ENCODE results near the gene FZD4. TPM values are rescaled to one million over a fixed set of nuclear protein-coding genes. Genes with fewer than 3 reads are reported as not detected.

The FZD4 gene
- total RNA-seq, 4 donors from 2014 or later: 23.7 to 42.3 (median 31.8) TPM

DNA sequence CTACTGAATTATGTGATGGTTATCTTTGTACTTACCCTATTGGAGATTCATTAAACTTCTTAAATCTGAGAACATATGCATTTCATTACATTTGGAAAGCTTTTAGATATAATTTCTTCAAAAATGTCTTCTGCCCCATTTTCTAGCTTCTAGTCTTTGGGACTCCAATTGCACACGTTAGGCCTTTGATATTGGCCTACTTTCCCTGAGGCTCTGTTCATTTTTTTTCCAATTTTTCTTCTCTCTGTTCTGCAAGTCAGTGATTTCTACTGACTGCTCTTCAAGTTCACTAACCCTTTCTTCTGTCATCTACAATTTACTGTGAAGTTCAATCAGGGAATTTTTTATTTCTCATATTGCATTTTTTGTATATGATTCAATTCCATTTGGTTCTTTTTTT is 43.0 kb downstream of the FZD4 start:
- intact Hi-C loops (cut with DNase I): no loop called here
- no peak overlapping the region for H3K27ac ChIP-seq (replicated peaks in 1 of 4)
- no peaks in the 10 kb centered on the region for H3K27me3 ChIP-seq
- no peaks in the 10 kb centered on the region for H3K36me3 ChIP-seq
- 30% methylated on average over 1 of the region's 1 CpG for WGBS
- no peak overlapping the region for H3K4me3 ChIP-seq
- TF ChIP-seq, protein P1, sequence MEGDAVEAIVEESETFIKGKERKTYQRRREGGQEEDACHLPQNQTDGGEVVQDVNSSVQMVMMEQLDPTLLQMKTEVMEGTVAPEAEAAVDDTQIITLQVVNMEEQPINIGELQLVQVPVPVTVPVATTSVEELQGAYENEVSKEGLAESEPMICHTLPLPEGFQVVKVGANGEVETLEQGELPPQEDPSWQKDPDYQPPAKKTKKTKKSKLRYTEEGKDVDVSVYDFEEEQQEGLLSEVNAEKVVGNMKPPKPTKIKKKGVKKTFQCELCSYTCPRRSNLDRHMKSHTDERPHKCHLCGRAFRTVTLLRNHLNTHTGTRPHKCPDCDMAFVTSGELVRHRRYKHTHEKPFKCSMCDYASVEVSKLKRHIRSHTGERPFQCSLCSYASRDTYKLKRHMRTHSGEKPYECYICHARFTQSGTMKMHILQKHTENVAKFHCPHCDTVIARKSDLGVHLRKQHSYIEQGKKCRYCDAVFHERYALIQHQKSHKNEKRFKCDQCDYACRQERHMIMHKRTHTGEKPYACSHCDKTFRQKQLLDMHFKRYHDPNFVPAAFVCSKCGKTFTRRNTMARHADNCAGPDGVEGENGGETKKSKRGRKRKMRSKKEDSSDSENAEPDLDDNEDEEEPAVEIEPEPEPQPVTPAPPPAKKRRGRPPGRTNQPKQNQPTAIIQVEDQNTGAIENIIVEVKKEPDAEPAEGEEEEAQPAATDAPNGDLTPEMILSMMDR (IDR thresholded peaks at IDR 0.05): no peak
- TF ChIP-seq POLR2A (IDR thresholded peaks at IDR 0.05; ENCODE audit: low read depth) (no peak), POLR2AphosphoS5 (IDR thresholded peaks at IDR 0.05) (no peak), EP300 (IDR thresholded peaks at IDR 0.05) (no peak)
- DNase-seq (ENCODE audit: extremely low spot score): no peak
- no peaks in the 10 kb centered on the region for H3K9me3 ChIP-seq
- peaks cover 8 to 15% (median 11%) of the 10 kb centered on the region in 4 donors for H3K4me1 ChIP-seq

DNA sequence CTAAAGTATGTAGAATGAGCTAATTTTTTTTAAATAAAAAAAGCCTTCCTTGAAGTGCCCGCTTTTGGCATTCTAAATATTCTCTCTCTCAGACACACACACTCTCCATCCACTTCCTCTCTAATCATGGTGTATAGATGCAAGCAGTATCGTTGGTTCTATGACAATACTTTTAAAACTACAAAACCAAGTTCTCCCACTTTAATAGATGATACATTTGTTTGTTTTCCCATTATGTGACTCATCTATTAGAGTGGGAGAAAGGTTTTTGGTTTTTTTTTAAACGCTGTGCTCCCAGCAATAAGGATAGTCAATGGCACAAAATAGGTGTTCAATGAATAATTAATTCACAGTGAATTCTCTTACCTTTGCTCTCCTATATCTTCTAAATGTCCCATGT is 44.6 kb downstream of the FZD4 start:
- Histone ChIP-seq H3K27ac (replicated peaks in 1 of 4) (no peak overlapping the region), H3K36me3 (no peaks in the 10 kb centered on the region), H3K27me3 (no peaks in the 10 kb centered on the region), H3K4me1 (peaks cover 0 to 1% (median 0%) of the 10 kb centered on the region in 4 donors), H3K4me3 (no peak overlapping the region), H3K9me3 (no peaks in the 10 kb centered on the region)
- intact Hi-C loops (cut with DNase I): no loop called here
- no peak for TF ChIP-seq EP300 (IDR thresholded peaks at IDR 0.05)
- no peak for TF ChIP-seq POLR2AphosphoS5 (IDR thresholded peaks at IDR 0.05)
- TF ChIP-seq POLR2A (IDR thresholded peaks at IDR 0.05; ENCODE audit: low read depth): no peak
- TF ChIP-seq, protein P1 (IDR thresholded peaks at IDR 0.05): no peak
- 92% methylated on average over 3 of the region's 3 CpGs for WGBS
- DNase-seq (ENCODE audit: extremely low spot score): no peak

DNA sequence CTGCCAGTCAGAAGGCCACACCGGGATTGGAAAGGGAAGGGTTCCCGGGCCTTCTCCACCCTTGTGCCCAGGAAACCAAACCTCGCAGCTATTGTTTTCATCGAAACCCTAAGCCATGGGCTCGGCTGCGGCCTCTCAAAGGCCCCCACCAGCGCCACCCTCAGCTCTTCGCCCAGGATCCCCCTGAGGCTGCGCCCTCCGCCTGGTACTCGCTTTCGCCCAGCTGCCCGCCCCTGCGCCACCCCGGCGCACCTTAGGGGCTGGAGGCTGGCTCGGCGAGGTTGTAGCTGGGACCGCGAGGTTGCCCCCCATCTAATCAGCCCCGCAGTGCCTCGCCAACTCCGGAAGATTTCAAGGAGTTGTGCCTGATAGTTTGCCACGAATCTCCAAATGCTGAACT is 49.0 kb downstream of the FZD4 start:
- H3K27me3 ChIP-seq: no peaks in the 10 kb centered on the region
- H3K4me3 ChIP-seq: no peak overlapping the region

DNA sequence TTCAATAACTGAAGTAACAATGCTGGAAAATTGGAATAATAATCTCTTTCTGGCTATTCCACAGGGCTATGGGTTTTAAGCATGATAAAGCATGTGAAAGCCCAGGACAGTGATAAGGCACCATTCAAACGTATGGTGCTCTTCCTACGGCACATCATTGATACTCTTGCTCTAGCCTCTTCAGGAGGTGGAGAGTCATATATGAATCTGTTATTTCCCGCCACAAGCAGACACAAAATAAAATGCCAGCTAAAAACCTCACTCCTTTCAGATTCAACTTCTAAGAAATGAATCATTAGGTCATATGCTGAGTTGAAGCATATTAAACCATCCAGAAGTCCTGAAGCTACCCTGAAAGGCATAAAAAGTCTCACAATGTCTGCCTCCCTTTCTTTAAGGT is 49.9 kb downstream of the FZD4 start:
- TF ChIP-seq, protein P1 (IDR thresholded peaks at IDR 0.05): no peak
- TF ChIP-seq POLR2A (IDR thresholded peaks at IDR 0.05; ENCODE audit: low read depth) (no peak), POLR2AphosphoS5 (IDR thresholded peaks at IDR 0.05) (no peak), EP300 (IDR thresholded peaks at IDR 0.05) (no peak)
- H3K36me3 ChIP-seq: no peaks in the 10 kb centered on the region
- intact Hi-C loops (cut with DNase I): no loop called here
- no peak for DNase-seq (ENCODE audit: extremely low spot score)
- no peaks in the 10 kb centered on the region for H3K27me3 ChIP-seq
- H3K27ac ChIP-seq (replicated peaks in 1 of 4): no peak overlapping the region
- WGBS: 96% methylated on average over 3 of the region's 3 CpGs
- no peak overlapping the region for H3K4me3 ChIP-seq
- H3K4me1 ChIP-seq: no peaks in the 10 kb centered on the region
- no peaks in the 10 kb centered on the region for H3K9me3 ChIP-seq

More for the DNA sequence above, 49.0 kb downstream of the FZD4 start:
- Histone ChIP-seq H3K36me3 (no peaks in the 10 kb centered on the region), H3K4me1 (no peaks in the 10 kb centered on the region), H3K27ac (replicated peaks in 1 of 4) (no peak overlapping the region), H3K9me3 (no peaks in the 10 kb centered on the region)
- DNase-seq (ENCODE audit: extremely low spot score): no peak
- intact Hi-C loops (cut with DNase I): no loop called here
- 89% methylated on average over 24 of the region's 24 CpGs for WGBS
- TF ChIP-seq POLR2A (IDR thresholded peaks at IDR 0.05; ENCODE audit: low read depth): no peak
- TF ChIP-seq, protein P1 (IDR thresholded peaks at IDR 0.05): no peak
- TF ChIP-seq POLR2AphosphoS5 (IDR thresholded peaks at IDR 0.05): no peak
- no peak for TF ChIP-seq EP300 (IDR thresholded peaks at IDR 0.05)

DNA sequence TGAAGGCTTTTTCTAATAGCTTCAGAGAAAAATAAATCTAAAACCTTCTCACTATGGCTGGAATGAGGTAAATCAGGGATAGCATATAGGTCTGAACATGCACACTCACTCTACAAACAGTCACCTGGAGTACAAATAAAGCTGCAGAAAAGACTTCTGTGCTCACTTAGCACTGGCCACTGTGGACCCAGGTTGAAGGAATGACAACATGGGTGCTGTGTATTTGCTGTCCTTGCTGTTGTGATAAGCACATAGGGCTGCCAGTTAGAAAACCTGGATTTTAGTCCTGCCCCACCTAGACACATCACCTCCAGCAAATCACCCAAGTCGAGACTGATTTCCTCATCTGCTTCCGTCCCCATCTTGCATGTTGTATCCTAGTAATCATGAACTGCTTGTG is 51.2 kb downstream of the FZD4 start:
- no peak overlapping the region for H3K27ac ChIP-seq (replicated peaks in 1 of 4)
- H3K4me3 ChIP-seq: no peak overlapping the region
- H3K4me1 ChIP-seq: no peaks in the 10 kb centered on the region
- no peaks in the 10 kb centered on the region for H3K9me3 ChIP-seq
- no peaks in the 10 kb centered on the region for H3K36me3 ChIP-seq
- TF ChIP-seq EP300 (IDR thresholded peaks at IDR 0.05) (no peak), POLR2AphosphoS5 (IDR thresholded peaks at IDR 0.05) (no peak), POLR2A (IDR thresholded peaks at IDR 0.05; ENCODE audit: low read depth) (no peak)
- TF ChIP-seq, protein P1 (IDR thresholded peaks at IDR 0.05): no peak
- intact Hi-C loops (cut with DNase I): no loop called here
- WGBS: 85% methylated on average over 2 of the region's 2 CpGs
- H3K27me3 ChIP-seq: no peaks in the 10 kb centered on the region
- no peak for DNase-seq (ENCODE audit: extremely low spot score)
